Stomach (tissue), 4 donors: ENCODE results near the gene TRAPPC13.

ENCODE experiments used
- CTCF ChIP-seq, 7 experiments: fragments of 450-650 bp in 4 of 7; fragments of 200-600 bp in 3 of 7; sonication (generic) in 3 of 7; IDR thresholded peaks; one replicate each; pipeline ENCODE4 v1.5.1; 2016 to 2019; ENCODE audit warnings: antibody characterized with exemption in 7 of 7, control low read depth in 2 of 7, mild to moderate bottlenecking in 1 of 7
- POLR2A ChIP-seq, 4 donors: fragments of 450-650 bp; IDR thresholded peaks; one replicate each; pipeline ENCODE4 v1.6.1; 2016; ENCODE audit warnings: antibody characterized with exemption in 4 of 4, control low read depth in 2 of 4, mild to moderate bottlenecking in 1 of 4, moderate library complexity in 1 of 4

- TF ChIP-seq CTCF (IDR thresholded peaks at IDR 0.05) = no peak
- TF ChIP-seq POLR2A (IDR thresholded peaks at IDR 0.05) = no peak
Observed at GRCh38 chr5:65695896-65696295, 71.1 kb downstream of the TRAPPC13 start.
